ENCODE results near the gene ARMH4.

The ARMH4 gene

GRCh38 chr14:58072288-58073071 is 79.5 kb downstream of the ARMH4 start:
- TF ChIP-seq REST (IDR thresholded peaks at IDR 0.05; ENCODE audit: insufficient read depth in 1 of 2, low read depth in 2 of 2, low read length in 2 of 2) (no peak), TAF1 (IDR thresholded peaks at IDR 0.05; ENCODE audit: borderline replicate concordance, insufficient read depth, low read length) (no peak), SIN3A (IDR thresholded peaks at IDR 0.05; ENCODE audit: borderline replicate concordance, insufficient read depth, low read length) (no peak), FOXP2 (optimal IDR thresholded peaks at IDR 0.05; ENCODE audit: borderline replicate concordance, extremely low read depth, extremely low read length, insufficient read depth) (no peak), POLR2AphosphoS5 (IDR thresholded peaks at IDR 0.05; ENCODE audit: low read depth, low read length) (no peak)

DNA sequence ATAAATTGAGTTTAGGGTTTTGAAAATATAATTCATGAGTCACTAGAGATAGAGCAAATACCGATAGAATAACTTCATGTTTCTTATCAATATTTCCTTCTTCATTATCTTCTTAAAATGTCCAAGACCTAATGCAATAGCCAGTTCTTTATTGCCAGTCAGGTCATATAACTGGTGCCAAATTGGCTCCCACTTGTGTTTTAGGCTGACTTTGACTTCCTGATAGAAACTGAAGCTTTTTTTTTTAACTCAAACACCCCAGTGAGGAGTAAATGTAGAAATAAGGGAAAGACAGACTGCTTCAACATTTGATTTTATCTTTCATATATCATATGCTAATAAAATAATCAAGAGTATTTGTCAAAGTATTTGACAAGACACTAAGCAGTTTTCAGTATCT is 80.7 kb downstream of the ARMH4 start:
- TF ChIP-seq REST (IDR thresholded peaks at IDR 0.05; ENCODE audit: insufficient read depth in 1 of 2, low read depth in 2 of 2, low read length in 2 of 2): no peak
- no peak for TF ChIP-seq POLR2AphosphoS5 (IDR thresholded peaks at IDR 0.05; ENCODE audit: low read depth, low read length)

DNA sequence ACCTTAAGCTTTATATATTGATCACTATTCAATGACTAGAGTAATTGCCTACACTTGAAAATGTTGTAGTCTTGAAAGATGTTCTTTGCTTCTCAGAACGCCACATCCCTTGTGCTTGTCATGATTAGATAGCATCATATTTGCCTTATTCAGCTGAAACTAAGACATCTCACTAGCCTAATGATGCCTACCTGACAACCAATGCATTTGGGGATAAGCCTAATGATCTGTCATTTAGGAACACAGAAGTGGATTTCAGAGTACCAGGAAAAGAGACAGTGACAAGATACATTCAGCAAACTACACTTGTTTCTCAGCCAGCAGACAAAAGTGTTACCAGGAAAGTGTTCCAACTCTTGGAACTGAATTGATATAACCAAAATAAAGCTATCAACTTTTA is 83.7 kb downstream of the ARMH4 start:
- TF ChIP-seq TAF1 (IDR thresholded peaks at IDR 0.05; ENCODE audit: borderline replicate concordance, insufficient read depth, low read length): no peak

DNA sequence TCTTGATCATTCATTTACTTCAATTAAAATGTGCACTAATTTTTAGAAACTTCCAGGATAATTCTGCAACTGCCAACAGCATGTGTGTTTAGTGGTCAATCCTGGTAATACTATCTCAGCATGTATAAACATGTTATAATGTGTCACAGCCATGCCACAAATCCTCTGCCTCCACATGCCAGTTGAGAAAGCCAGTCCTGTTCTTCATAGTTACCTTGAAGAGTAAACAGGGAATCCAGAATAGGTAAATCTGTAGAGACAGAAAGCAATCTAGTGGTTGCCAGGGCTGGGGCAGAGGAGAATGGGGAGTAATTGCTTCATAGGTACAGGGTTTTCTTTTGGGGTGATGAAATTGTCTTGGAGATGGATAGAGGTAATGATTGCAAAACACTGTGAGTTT is 85.9 kb downstream of the ARMH4 start:
- TF ChIP-seq REST (IDR thresholded peaks at IDR 0.05; ENCODE audit: insufficient read depth in 1 of 2, low read depth in 2 of 2, low read length in 2 of 2) (no peak), FOXP2 (optimal IDR thresholded peaks at IDR 0.05; ENCODE audit: borderline replicate concordance, extremely low read depth, extremely low read length, insufficient read depth) (no peak), POLR2AphosphoS5 (IDR thresholded peaks at IDR 0.05; ENCODE audit: low read depth, low read length) (no peak)

DNA sequence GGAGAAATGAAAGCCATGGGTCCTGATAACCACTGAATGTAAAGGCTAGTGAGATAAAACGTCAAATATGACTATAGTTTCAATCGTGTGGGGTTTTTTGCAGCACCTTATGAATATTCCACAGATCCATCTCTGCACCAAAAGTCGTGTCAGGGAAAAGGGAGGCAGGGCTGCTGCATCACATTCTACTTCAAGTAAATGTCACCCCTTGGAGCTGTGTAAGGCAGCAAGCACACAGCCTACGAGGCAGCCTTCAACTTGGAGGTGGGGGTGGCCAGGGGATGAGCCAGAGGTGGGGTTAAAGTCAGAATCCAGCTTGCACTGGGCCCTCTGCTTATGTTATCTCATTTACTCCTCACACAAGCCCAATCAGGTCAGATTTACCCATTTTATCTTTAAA is 90.4 kb downstream of the ARMH4 start:
- TF ChIP-seq REST (IDR thresholded peaks at IDR 0.05; ENCODE audit: insufficient read depth in 1 of 2, low read depth in 2 of 2, low read length in 2 of 2) (no peak), TAF1 (IDR thresholded peaks at IDR 0.05; ENCODE audit: borderline replicate concordance, insufficient read depth, low read length) (no peak), FOXP2 (optimal IDR thresholded peaks at IDR 0.05; ENCODE audit: borderline replicate concordance, extremely low read depth, extremely low read length, insufficient read depth) (no peak), POLR2AphosphoS5 (IDR thresholded peaks at IDR 0.05; ENCODE audit: low read depth, low read length) (no peak), SIN3A (IDR thresholded peaks at IDR 0.05; ENCODE audit: borderline replicate concordance, insufficient read depth, low read length) (no peak)
